ENCODE measurements around the gene FHOD3.

Gene FHOD3

GRCh38 chr18:36365836-36366775 lies 68.6 kb downstream of the FHOD3 start:
- TF ChIP-seq CEBPB (IDR thresholded peaks at IDR 0.05) (no peak), REST (IDR thresholded peaks at IDR 0.05; ENCODE audit: low read depth) (no peak), USF1 (IDR thresholded peaks at IDR 0.05) (no peak), TAF1 (IDR thresholded peaks at IDR 0.05; ENCODE audit: low read depth) (no peak), MAX (IDR thresholded peaks at IDR 0.05) (no peak), YY1 (IDR thresholded peaks at IDR 0.05; ENCODE audit: low read depth) (no peak), TEAD4 (IDR thresholded peaks at IDR 0.05) (no peak), CREB1 (IDR thresholded peaks at IDR 0.05; ENCODE audit: low read depth) (no peak), TCF12 (IDR thresholded peaks at IDR 0.05; ENCODE audit: low read depth) (no peak), NFIC (IDR thresholded peaks at IDR 0.05) (no peak), RAD21 (IDR thresholded peaks at IDR 0.05; ENCODE audit: low read depth) (no peak), ZBTB7A (IDR thresholded peaks at IDR 0.05; ENCODE audit: low read depth) (no peak), EP300 (IDR thresholded peaks at IDR 0.05; ENCODE audit: borderline replicate concordance) (no peak), EGR1 (IDR thresholded peaks at IDR 0.05) (no peak), FOXM1 (IDR thresholded peaks at IDR 0.05; ENCODE audit: borderline replicate concordance, low read depth) (no peak)

- TF ChIP-seq MAX (IDR thresholded peaks at IDR 0.05) = no peak
These were observed 69.7 kb downstream of the FHOD3 start for GRCh38 chr18:36366994-36367839.

GRCh38 chr18:36368889-36369288 lies 71.4 kb downstream of the FHOD3 start:
- no peak for TF ChIP-seq ZBTB7A (IDR thresholded peaks at IDR 0.05; ENCODE audit: low read depth)
- TF ChIP-seq EGR1 (IDR thresholded peaks at IDR 0.05) = no peak
- TF ChIP-seq YY1 (IDR thresholded peaks at IDR 0.05; ENCODE audit: low read depth) = no peak

- TF ChIP-seq TAF1 (IDR thresholded peaks at IDR 0.05; ENCODE audit: low read depth) = no peak
- no peak for TF ChIP-seq RAD21 (IDR thresholded peaks at IDR 0.05; ENCODE audit: low read depth)
- no peak for TF ChIP-seq CREB1 (IDR thresholded peaks at IDR 0.05; ENCODE audit: low read depth)
- TF ChIP-seq ZBTB7A (IDR thresholded peaks at IDR 0.05; ENCODE audit: low read depth) = no peak
These were observed 75.4 kb downstream of the FHOD3 start for GRCh38 chr18:36372903-36373311.

GRCh38 chr18:36374262-36374661 lies 76.7 kb downstream of the FHOD3 start:
- TF ChIP-seq NFIC (IDR thresholded peaks at IDR 0.05) (no peak), TAF1 (IDR thresholded peaks at IDR 0.05; ENCODE audit: low read depth) (no peak), TCF12 (IDR thresholded peaks at IDR 0.05; ENCODE audit: low read depth) (no peak), ZBTB7A (IDR thresholded peaks at IDR 0.05; ENCODE audit: low read depth) (no peak)

GRCh38 chr18:36375118-36375517 lies 77.6 kb downstream of the FHOD3 start:
- TF ChIP-seq USF1 (IDR thresholded peaks at IDR 0.05) (no peak), TAF1 (IDR thresholded peaks at IDR 0.05; ENCODE audit: low read depth) (no peak), EP300 (IDR thresholded peaks at IDR 0.05; ENCODE audit: borderline replicate concordance) (no peak), EGR1 (IDR thresholded peaks at IDR 0.05) (no peak), REST (IDR thresholded peaks at IDR 0.05; ENCODE audit: low read depth) (no peak), NFIC (IDR thresholded peaks at IDR 0.05) (no peak), ZBTB7A (IDR thresholded peaks at IDR 0.05; ENCODE audit: low read depth) (no peak), CREB1 (IDR thresholded peaks at IDR 0.05; ENCODE audit: low read depth) (no peak), CEBPB (IDR thresholded peaks at IDR 0.05) (no peak), MAX (IDR thresholded peaks at IDR 0.05) (no peak), TCF12 (IDR thresholded peaks at IDR 0.05; ENCODE audit: low read depth) (no peak), YY1 (IDR thresholded peaks at IDR 0.05; ENCODE audit: low read depth) (no peak), TEAD4 (IDR thresholded peaks at IDR 0.05) (no peak), FOXM1 (IDR thresholded peaks at IDR 0.05; ENCODE audit: borderline replicate concordance, low read depth) (no peak), RAD21 (IDR thresholded peaks at IDR 0.05; ENCODE audit: low read depth) (no peak)

Data from Ishikawa (cell line).